NCI-H1417 treated with DMSO at 0.1 percent for 48 hours (cell line): ENCODE data around the gene KAT2A.
"Not testable (repeated sequence)": the region's sequence is repeated elsewhere in the genome, so short reads cannot be mapped to it uniquely, and the experiment has no call there.

Experiments used
- DNase-seq: peaks from one replicate; lab custom pipeline; 2025; lab: John Stamatoyannopoulos, UW

The KAT2A gene

DNA sequence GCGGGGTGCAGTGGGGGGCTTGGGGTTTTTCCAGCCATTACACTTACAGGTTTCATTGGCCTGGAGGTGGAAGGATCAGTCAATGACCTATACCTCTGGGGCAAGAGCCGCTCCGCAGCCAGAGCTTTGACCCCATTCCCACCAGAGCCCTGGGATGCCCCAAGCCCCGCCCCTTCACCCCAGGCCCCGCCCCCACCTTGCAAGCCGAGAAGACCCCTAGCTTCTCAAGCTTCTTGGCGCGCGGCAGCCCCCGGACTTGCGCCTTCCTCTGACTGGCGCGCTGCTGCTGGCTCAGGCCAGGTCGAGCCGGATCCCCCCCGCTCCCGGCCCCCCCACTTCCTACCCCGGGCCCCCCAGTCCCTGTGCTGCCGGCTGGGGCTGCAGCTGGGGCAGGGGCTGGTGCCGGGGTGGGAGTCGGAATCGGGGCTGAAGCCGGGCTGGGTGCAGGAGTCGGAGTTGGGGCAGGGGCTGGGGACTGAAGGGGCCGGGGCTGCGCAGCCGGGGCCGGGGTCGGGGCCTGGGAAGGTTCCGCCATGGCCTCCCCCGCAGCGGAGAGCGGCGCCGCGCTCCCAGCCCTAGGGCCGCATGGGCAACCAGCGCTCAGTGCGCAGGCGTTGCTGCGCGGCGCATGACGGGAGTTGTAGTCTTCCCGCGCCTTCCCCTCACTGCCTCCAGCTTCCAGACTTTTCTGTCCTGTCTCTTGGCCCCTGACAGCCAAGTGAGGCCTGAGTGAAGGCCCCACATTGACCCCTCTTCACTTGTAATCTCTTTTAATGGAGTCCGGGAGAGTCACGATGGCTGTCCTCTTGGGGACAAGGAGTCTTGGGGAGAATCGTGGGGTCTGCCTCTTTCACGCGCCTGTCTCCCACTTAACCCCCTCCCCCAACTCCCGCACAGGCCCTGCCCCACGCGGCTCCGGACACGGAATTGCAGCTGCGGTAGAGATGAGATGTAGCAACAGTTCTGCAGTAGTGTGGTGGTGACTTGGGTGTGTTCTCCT, at the start of gene KAT2A:
TSS of gene KAT2A (minus strand) at position 598 of the 1,000 bp plus-strand sequence. CDS start at position 535, 63 bp downstream.
- no peak for DNase-seq

DNA sequence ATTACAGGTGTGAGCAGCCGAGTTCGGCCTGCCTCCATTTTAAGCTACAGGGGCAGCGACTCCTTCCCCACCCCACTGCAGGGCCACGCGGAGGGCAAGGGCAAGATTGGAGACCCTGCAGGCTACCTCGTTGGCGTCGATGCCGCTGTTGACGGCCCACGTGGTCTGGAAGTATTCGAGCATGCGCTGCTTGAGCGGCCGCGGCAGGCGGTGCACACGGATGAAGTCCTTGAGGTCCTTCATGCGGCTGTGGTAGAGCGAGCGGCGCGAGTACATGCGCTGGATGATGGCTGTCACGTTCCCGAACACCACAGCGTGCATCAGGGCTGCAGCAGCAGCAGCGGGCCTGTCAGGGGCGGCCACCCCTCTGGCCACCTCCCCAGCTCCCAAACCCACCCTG, 48.2 kb upstream of the KAT2A start:
- no peak for DNase-seq

DNA sequence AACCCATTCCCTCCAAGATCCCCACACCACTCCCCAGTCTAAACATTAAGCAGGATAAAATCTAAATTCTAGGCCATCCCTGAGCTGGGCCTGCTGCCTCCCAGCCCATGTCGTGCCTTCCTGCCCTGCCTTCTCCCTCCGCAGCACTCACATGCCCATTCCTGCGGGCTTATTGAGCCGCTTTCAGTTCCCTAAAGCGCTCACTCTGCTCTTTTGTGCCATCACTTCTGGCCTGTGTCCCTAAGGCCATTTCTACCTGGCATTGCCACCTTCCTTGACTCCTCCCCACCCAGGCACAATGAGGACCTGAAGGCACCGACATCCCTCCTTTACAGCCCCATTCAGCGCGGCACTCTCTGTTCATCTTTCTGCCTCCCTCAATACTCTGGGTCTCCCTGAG, 46.6 kb upstream of the KAT2A start:
- no peak for DNase-seq

DNA sequence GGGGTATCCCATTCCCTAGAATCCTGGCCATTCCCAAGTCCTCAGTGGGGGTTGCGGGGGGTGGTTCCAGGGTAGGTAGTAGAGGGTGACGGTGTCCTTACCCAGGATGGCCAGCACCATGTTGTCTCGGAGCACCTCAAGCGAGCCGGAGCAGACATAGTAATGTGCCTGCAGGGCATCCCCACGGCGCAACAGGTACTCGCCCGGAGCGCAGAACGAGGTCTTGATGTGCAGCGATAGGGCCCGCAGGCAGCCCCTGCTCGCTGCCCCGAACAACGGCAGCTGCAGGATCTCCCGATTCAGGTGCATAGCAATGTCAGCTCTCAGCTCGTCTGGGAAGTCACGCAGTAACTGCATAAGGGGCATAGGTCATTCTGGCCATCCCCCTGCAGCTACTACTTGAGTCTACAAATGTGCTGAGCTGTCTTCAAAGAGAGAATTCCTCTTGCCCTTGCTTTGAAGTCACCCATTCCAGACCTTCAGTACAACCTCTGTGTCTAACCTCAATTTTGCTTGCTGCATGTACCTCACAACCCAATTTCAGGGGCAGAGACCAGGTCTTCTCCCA, 45.1 kb upstream of the KAT2A start:
- DNase-seq = no peak

DNA sequence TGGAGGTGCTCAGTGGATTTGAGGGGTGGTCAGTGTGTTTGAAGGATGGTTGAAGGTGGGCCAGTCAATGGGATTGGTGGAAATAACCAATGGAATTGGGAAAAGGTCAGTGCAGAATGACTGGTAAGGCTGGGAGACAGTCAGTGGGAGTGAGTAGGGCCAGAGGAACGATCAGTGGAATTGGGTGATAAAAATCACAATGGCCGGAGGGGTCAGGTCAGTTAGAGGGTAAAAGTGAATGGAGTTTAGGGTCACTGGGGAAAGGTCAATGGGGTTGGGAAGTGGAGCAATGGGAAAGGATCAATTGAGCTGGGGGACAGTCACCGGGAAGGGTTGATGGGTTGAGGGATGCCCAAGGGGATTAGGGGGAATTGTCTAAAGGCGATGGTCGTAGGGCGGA, 44.6 kb upstream of the KAT2A start:
- DNase-seq = no peak

DNA sequence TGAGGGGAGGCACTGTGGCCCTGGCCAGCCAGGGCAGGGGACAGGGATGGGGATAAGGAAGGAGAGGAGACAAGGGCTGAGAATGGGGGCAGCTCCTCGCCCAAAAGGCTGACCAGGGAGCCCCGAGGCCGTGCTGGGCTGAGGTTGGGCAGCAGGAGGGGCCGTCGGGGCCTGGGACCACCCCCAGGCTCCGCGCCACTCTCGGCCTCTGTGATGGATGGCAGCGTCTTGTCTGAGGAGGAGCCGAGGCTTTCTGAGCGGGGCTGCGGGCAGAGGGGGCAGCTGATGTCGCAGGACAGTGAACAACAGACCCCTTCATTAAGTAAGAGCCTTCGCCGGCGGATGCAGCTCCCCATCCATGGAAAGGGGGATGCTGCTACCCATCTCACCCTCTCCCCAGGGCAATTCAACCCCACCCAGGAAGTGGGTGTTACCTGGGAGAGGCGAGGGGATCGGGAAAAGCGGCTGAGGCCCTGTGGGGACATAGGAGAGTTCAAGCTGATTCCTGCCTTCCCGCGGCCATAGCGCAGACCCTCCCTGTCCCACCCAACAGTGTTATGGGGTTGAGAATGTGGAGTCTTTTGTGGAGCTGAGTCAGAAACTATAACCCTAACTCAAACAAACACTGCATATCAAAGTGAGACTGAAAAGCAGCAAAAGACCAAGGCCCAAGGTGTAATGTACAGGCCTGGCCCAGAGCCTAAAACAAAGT, 42.7 kb upstream of the KAT2A start:
- DNase-seq = no peak

DNA sequence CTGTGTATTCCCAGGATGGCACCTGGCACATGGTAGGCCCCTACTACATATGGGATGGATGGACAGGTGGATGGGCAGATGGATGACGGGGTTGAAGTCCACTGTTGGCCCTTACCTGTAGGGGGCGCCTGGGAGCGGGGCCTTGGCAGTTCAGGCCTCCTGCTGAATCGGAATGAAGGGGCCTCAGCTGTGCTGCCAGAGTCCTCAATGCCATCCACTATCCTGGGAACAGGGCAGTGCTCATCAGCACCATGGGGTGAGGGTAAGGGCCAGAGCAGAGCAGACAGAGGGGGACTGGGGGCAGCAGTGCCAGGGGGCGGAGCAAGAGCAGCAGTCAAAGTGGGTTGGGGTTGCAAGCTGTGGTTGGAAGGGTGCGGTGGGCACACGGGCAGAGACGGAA, 41.9 kb upstream of the KAT2A start:
- DNase-seq = no peak

DNA sequence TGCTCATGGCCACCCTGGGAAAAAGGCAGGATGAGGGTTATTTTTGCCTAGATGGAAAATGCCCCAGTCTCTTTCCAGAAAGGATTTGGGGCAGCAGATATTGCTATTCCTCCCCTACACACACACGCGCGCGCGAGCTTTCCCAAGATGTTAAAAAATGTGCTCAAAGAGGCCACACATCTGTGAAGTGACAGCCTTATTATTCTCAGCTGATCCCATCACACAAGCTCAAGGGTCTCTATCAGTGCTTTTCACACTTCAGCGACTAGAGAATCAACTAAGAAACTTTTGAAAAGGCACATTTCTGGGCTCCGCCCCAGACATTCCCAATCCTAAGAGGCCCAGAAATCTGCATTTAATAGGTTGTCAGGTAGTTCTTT, 39.4 kb upstream of the KAT2A start:
- DNase-seq = no peak

DNA sequence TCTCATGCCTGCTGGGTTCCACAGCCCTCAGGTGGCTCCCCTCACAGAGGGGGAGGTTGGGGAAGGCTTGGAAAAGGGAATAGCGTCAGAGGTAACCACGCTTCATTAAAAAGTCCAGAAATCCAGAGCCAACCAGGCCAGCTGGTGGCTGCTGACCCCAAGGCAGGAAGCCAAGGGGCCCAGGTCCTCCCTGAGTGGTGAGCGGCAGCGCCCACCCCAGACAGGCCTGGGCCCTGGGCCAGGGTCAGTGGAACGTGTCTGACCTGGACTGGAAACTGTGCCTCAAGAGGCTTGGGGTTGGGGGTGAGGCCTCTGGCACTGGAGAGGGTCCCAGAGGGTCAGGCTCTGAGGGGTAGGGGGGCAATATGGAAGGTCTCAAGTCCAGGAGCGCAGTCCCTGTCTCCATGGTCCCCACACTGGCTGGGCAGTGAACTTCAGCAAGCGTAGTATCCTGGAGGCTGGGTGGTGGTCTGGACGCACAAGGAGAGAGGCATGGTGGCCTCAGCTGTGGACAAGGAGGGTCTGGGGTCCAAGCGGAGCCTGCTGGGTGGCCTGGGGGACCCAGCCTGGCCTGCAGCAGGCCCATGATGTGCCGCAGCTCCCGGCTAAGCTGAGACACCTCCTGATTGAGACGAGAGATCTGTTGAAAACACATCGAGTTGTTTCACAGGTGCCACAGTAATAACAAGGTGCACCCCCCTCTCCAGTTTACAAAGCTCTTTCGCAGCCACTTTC, 38.8 kb upstream of the KAT2A start:
- DNase-seq = no peak

DNA sequence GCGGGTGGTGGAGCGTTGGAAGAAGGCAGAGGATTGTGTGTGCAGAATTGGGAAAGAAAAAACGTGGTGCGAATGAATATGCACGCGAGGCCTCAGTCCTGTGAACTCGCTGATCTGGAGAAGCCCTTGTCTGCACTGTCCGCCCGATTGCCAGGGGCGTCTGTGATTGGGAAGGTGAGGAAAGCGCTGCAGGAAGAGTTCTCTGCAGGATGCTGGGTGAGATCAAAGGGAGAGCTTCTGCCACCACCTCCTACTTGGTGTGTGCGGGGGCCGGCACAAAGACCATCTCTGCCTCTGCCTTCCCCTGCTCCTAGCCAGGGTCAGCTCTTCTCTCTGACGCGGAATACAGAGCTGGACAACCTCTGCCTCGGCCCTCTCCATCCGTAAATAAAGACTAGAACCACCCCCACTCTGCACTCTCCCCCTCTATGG, 34.5 kb upstream of the KAT2A start:
- no peak for DNase-seq

DNA sequence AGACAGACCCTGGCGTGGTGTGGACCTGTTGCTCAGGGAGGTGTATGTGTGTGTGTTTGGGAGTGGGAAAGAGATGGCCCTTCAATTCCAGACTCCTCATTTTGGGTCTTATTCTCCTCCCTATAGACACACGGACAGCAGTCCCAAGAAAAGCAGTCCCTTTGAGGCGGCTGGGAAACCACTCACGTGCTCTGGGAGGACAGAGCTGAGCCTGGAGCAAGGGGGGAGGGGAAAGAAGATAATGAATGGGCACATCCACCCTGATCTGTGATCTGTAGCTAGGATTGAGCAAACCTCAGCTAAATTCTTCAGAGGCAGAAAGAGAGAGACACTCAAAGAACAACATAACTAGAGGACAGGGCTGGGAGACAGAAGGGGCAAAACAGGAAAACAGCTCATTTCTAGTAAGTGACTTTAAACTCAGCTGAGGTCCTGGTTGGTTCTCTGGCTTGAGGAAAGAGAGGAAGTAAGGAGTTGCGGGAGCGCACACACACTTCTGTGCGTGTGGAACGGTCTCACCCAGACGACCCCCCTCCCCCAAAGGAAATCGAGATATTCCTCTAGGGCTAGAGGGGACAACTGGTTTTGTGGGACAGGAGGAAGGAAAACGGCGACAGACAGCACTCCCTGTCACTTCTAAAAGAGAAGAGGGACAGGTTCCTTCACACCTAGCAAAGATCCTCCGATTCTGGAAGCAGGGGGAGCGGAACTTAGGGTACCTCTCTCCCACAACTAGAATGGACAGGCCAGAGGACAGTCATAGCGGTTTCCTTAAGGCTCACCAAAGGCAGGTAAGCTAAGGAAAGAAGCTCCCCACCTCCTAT, 33.0 kb upstream of the KAT2A start:
- DNase-seq = no peak

DNA sequence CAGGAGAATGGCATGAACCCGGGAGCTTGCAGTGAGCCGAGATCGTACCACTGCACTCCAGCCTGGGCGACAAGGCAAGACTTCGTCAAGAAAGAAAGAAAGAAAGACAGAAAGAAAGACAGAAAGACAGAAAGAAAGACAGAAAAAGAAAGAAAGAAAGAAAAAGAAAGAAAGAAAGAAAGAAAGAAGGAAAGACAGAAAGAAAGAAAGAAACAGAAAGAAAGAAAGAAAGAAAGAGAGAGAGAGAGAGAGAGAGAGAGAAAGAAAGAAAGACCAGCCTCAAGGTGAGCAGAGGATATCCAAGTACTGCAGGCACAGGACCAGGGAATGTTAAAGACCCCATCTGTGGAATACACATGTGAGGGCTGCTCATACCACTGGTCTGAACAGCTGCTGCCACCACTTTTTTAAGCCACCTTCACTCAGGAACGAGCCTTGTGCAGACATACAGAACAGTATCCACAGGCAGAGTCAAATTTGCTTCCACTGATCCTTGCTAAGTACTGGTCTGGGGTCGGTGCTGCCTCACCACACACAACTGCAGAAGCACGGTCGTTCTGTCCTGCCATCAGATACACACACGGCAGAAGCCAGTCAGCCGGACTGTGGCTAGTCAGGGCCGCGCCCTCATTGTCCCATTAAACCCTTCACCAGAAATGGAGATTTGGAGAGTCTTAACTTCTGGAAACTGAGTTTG, 25.9 kb upstream of the KAT2A start:
- no peak for DNase-seq

DNA sequence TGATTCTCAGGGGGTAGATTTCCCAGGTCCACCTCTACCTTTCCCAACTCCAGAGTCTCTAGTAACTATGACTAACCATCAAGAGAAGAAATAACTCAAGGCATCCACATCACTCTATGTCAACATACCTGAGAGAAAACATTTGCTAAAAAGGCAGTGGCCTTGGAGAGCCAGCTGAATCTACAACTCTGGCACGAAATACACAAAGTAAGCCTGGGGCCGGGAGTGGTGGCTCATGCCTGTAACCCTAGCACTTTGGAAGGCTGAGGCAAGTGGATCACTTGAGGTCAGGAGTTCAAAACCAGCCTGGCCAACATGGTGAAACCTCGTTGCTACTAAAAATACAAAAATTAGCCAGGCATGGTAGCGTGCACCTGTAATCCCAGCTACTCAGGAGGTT, 22.0 kb upstream of the KAT2A start:
- not testable (repeated sequence) for DNase-seq

DNA sequence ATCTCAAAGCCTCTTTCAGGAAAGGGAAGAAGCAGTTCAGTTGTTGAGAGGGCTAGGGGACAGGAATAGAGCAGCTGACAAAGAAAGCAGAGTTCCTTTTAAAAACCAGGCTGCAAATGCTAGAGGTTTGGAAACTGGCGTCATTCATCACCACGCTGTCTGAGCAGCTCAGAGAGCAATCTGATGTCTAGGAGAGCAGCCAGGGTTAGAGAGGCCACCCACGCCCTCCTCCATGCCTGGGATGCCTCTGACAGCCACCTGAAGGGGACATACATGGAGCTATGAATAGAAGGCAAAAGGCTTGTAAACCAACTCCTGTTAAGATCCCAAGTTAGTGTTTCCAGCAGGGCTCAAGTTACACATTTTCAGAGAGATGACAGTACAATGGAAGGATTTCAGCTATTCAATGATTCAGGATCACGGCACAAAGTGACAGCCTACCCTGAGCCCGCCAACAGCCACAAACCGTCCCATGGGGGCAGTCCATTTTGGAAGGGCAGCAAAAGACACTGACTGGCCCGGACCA, 21.3 kb upstream of the KAT2A start:
- no peak for DNase-seq

DNA sequence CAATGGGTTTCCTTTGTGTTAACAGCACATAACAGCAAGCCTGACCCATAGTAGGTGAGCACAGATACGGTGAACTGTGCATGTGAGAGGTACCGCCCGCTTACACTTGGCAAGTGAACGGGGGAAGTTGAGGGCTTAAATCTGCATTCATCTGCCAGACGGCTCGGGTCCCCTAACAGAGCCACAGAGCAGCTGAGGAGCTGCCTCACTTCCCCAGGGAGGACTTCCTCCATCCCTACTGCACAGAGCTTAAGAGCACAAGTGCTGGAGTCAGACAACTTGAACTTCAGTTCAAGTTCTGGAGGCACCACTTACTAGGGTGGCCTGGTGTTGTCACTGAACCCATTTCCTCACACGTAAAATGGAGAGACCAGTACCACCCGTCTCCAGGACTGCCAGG, 20.2 kb upstream of the KAT2A start:
- DNase-seq = no peak

DNA sequence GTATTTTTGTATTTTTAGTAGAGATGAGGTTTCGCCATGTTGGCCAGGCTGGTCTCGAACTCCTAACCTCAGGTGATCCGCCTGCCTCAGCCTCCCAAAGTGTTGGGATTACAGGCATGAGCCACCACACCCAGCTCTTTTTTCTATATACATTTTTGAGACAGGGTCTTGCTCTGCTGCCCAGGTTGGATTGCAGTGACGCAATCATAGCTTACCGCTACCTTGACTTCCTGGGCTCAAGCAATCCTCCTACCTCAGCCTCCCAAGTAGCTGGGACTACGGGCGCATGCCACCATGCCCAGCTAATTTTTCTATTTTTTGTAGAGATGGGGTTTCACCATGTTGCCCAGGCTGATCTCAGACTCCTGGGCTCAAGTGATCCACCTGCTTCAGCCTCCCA, 19.5 kb upstream of the KAT2A start:
- DNase-seq = not testable (repeated sequence)

DNA sequence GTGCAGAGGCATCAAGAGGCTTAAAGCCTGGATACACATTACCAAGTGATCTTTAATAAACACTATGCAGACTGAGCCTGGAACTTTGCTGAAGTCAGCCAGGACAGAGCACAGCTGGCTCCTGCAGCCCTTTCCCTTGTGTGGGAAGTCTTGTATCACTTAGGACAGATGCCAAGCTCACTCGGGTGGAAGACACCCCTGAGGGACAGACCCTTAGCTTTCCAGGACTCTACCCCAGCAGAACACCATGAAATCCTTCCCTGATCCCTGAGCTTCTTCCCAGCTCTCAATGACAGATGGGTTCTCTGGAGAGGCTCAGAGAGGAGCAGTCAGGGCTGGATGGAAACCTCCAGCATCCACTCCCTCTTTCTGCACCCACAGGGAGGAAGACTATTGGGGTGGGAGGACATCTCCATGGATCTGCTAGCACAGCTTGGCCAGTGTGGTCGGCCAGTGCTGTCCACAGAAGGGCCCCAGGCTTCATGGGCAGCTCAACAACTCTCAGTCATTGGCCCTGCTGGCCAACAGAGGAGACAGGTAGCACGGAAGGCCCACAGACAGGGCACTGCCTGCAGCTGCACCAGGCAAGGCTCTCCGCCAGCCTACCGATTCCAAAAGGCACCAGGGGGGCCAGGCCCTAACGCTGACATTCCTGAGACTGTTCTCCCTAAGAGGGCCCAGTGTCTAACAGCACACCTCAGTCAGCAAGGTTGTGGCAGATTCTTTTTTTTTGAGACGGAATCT, 17.8 kb upstream of the KAT2A start:
- no peak for DNase-seq

DNA sequence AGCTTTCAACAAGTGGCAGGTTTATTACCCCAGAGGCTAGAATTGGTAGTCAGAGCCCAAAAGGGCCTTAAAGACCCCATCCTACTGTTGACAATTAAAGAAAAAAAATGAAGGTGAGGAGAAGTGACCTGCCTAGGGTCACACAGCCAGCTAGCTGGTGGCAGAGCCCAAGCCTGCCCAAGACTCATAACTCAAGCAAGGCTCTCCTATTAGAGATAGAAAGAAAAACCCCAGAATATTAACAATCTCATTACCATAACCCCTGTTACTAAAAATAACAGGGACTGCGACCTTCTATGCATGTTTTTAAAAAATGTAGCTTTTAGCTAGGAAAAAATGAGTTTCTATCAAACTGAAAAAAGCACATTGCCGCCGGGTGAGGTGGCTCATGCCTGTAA, 15.5 kb upstream of the KAT2A start:
- DNase-seq = no peak
